Daoy (cell line): ENCODE results near the gene ISG20L2. TPM values are rescaled to one million over a fixed set of nuclear protein-coding genes. Genes with fewer than 3 reads are reported as not detected.
"Not testable (repeated sequence)": the region's sequence is repeated elsewhere in the genome, so short reads cannot be mapped to it uniquely, and the experiment has no call there.

Source experiments
- DNase-seq: peaks from one replicate; pipeline ENCODE4 v3.0.0-alpha.2; 2015; ENCODE audit warnings: low read depth
- total RNA-seq: library from RNA; depleted of rRNA; stranded (reverse); fragments of >200 nt; shearing (Covaris generic); gene quantifications from 2 replicates; pipeline ENCODE4 v1.2.3, GENCODE V29; 2014; rRNA removed

The ISG20L2 gene, protein sequence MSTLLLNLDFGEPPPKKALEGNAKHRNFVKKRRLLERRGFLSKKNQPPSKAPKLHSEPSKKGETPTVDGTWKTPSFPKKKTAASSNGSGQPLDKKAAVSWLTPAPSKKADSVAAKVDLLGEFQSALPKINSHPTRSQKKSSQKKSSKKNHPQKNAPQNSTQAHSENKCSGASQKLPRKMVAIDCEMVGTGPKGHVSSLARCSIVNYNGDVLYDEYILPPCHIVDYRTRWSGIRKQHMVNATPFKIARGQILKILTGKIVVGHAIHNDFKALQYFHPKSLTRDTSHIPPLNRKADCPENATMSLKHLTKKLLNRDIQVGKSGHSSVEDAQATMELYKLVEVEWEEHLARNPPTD
- total RNA-seq = 31.7 and 59.8 TPM in 2 replicates

GRCh38 chr1:156728599-156729462 lies at the start of gene ISG20L2:
TSS of gene ISG20L2 (minus strand) at chr1:156728766. CDS start at chr1:156727652, 1,114 bp downstream.
- DNase-seq = peak; percentile 98

GRCh38 chr1:156777573-156777972 lies 49.0 kb upstream of the ISG20L2 start:
- DNase-seq = no peak

GRCh38 chr1:156776942-156777341 lies 48.4 kb upstream of the ISG20L2 start:
- DNase-seq = no peak

- no peak for DNase-seq
These were observed 47.2 kb upstream of the ISG20L2 start for GRCh38 chr1:156775799-156776198.

- DNase-seq = no peak
These were observed 45.0 kb upstream of the ISG20L2 start for GRCh38 chr1:156773607-156774006.

DNA sequence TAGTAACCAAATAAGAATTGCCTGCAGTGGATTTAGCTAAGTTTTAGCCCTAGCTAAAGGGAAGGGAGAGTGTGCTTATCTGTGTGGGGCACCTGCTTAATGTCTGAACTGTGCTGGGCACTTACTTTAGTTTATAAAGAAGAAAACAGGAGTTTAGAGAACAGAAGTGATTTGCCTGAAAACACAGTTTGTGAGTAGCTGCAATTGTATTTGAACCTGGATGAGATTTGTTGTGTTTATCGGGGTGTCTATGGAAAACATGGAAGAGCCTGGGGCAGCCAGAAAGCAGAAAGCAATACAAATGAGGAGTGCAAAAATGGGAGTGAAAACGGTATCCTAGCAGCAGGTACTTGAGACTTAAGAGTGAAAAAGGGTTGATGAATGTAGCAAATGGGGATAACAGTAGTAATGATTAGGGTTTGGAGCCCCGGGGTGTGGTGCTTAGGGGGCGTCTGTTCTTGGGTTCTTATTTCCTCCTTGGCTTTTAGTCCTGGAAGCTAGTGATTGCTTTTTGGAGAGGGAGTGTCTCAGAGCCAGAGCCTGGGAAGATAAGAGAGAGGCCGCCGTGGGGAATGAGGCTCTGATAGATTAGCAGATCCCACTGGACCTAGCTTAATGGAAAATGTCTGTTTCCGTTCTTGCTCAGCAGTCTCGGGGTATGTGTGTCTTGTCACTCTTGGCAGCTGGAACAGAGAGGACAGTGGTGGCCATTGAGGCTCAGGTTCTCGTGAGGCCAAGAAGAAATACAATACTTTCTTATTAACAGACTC lies 44.3 kb upstream of the ISG20L2 start:
- no peak for DNase-seq

DNA sequence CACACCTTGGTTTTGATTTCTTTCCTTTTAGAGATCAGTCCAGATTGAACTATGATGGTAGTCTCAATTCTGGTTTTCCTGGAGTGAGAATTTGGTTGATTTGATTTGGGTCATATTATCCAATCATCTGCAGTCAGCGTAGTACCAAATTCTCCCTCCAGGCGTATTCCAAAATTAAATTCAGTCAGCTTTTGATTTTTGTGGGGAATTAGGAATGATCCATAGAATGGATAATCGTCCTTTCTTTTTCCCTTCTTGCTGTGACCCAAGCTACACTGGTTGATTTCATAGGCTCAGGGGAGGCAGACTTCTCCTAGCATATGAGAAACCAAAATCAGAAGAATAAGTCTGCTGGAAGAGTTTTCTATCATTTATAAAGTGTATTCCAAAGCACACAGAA lies 43.7 kb upstream of the ISG20L2 start:
- no peak for DNase-seq

GRCh38 chr1:156768610-156769295 lies 40.2 kb upstream of the ISG20L2 start:
- no peak for DNase-seq

GRCh38 chr1:156767879-156768604 lies 39.5 kb upstream of the ISG20L2 start:
- peak; percentile 29 for DNase-seq

DNA sequence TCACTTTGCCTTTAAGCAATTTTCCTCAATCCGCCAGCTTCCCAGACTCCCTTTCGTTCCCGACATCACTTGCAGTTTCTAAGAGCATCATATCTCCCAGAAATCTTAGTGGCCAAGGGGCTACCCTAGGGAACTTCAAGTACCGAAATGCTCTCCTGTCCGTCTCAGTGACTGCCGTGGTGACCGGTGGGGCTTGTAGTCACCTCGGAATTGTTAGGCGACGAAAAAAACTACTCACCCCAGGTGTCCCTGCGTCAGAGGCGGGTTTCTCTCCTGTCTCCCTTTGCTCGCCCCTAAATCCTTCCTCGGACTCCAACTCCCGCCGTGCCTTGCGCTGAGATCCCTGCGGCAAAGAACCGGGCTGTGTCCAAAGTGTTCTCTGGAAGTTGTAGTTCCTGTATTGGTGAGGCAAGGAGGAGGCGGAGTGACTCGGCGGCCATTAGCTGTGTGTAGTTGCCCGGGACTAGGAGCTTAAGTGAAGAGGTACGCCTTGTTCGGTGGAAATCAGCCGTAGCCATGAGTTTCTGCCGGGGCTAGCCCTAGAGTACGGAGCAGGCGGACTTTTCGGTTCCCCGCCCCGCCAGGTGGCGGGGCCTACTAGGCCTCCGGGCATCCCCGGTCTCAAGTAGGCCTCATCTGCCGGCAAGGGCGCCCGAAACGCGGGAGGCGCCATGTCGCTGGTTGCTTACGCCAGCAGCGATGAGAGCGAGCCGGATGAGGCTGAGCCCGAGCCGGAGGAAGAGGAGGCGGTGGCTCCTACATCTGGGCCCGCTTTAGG lies 38.7 kb upstream of the ISG20L2 start, which contains the start of gene PRCC:
PRCC (plus strand) TSS at position 435 of the 778 bp plus-strand sequence; CDS start at position 672, 237 bp downstream.
- DNase-seq = peak; percentile 99

DNA sequence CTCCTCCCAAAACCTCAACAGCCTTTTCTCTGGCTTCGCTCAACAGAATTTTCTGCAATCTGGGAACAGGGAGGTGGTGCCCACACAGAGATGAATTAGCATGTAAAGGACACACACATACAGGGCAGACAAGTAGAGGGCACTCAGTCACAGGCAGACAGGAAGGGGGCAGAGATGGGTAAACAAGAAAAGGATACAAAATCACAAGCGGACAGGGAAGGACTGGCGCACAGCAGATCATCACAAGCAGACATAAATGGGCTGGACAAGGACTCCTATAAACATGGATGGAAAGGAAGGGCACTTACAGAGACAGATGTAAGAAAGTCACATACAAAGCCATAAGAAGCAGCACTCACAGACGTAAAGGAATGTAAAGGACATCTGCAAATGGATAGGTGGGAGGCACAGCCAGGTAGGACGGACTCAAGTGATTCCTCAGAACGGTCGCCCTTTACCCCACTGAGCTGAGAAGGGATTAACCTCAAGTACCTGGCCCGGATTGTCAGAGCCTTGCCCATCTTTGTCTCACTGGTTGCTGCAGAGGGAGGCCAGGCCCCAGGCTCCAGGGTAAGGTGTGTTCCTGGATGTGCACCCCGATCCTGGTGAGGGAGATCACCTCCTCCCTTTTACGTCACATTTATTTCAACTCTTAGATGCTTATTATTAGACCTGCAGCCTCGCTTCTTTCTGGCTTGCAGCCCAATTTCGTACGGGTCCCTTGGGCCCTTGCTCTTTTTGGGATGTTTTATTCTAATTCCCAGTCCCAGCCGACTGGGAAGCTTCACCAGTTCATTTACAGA lies 37.9 kb upstream of the ISG20L2 start:
- no peak for DNase-seq

DNA sequence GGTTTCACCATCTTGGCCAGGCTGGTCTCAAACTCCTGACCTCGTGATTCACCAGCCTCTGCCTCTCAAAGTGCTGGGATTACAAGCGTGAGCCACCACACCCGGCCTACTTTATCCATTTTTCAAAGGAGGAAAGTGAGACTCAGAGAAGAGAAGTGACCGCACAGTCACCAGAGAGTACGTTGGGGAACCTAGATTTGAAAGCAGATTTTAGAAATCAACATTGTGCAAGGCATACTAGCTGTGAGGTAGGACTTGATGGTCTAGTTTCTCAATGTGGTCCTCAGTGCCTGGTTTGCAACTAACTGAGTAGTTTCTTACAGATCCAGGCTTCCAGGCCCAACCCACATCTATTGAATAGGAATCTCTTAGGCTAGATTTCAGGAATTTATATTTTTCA lies 37.1 kb upstream of the ISG20L2 start:
- DNase-seq = no peak

- DNase-seq = not testable (repeated sequence)
These were observed 36.6 kb upstream of the ISG20L2 start for GRCh38 chr1:156765136-156765535.

- DNase-seq = no peak
These were observed 32.2 kb upstream of the ISG20L2 start for GRCh38 chr1:156760796-156761104.

- no peak for DNase-seq
These were observed 31.7 kb upstream of the ISG20L2 start for GRCh38 chr1:156760092-156760795.

DNA sequence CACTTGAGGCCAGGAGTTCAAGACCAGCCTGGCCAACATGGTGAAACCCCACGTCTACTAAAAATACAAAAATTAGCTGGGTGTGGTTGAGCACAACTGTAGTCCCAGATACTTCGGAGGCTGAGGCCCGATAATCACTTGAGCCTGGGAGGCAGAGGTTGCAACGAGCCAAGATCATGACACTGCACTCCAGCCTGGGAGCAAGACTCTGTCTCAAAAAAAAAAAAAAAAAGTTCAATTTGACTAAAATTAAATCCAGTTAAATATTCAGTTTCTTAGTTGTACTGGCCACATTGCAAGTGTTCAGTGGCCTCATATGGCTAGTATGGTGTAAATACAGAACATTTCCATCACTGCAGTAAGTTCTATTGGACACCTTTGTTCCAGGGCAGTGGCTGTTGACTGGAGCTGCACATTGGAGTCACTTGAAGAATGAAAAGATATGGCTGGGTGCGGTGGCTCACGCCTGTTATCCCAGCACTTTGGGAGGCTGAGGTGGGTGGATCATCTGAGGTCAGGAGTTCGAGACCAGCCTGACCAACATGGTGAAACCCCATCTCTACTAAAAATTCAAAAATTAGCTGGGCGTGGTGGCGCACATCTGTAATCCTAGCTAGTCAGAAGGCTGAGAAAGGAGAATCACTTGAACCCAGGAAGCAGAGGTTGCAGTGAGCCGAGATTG lies 29.1 kb upstream of the ISG20L2 start:
- DNase-seq = not testable (repeated sequence)

DNA sequence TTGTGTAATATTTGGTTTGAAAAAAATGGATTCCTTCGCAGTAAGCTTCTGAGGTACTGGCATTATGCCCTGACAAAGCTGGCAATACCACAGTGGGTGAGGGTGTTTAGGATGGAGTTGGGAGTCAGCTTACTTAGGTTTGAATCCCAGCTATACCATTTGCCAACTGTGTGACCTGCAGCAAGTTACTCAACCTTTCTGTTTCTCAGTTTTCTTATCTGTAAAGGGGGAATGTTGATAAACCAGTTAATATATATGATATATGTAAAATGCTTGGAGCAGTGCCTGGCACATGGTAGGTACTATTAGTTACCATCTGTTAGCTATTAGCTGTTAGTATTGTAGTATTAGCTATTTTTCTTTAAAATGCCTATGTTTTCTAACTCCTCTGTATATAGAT lies 27.8 kb upstream of the ISG20L2 start:
- DNase-seq = no peak

- no peak for DNase-seq
These were observed 27.0 kb upstream of the ISG20L2 start for GRCh38 chr1:156755527-156755950.
